WERI-Rb-1 (cell line): Measurements from ENCODE around the gene MTHFD2L.

Experiments
- DNase-seq: peaks from one replicate; pipeline ENCODE4 v3.0.0-alpha.2; 2020
- H3K27ac ChIP-seq: fragments of 250-450 bp; sonication (Bioruptor Pico); 2 replicates; pipeline ENCODE4 v1.5.1; 2020; ENCODE audit warnings: mild to moderate bottlenecking, moderate library complexity
- H3K27me3 ChIP-seq: fragments of 250-450 bp; sonication (Bioruptor Pico); 2 replicates; pipeline ENCODE4 v1.5.1; 2021; ENCODE audit warnings: mild to moderate bottlenecking, low read depth, moderate library complexity; ENCODE audit not compliant: insufficient read depth, severe bottlenecking
- H3K36me3 ChIP-seq: fragments of 250-450 bp; sonication (Bioruptor Pico); 2 replicates; pipeline ENCODE4 v1.5.1; 2020; ENCODE audit warnings: mild to moderate bottlenecking, moderate library complexity
- H3K4me3 ChIP-seq: 2 replicates; pipeline ENCODE4 v1.5.1; 2011; ENCODE audit warnings: low read depth, mild to moderate bottlenecking, control low read depth, low read length
- H3K9me3 ChIP-seq: fragments of 250-450 bp; sonication (Bioruptor Pico); 2 replicates; pipeline ENCODE4 v1.5.1; 2021; ENCODE audit warnings: mild to moderate bottlenecking, moderate library complexity; ENCODE audit not compliant: severe bottlenecking
- TF ChIP-seq, protein P1 (sequence below): IDR thresholded peaks from 2 replicates; pipeline ENCODE4 v1.5.1; 2011; ENCODE audit warnings: low read depth, mild to moderate bottlenecking, control low read depth, inconsistent platforms, low read length

Gene MTHFD2L

DNA sequence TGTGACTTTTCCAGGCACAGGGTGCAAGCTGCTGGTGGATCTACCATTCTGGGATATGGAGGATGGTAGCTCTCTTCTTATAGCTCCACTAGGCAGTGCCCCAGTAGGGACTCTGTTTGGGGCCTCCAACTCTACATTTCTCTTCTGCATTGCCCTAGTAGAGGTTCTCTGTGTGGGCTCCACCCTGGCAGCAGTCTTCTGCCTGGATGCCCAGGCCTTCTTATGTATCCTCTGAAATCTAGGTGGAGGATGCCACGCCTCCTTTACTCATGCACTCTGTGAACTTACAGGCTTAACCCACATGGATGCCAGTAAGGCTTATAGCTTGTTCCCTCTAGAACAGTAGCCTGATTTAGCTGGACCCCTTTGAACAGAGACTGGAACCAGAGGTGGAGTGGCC is 186.1 kb downstream of the MTHFD2L start:
- no peaks in the 10 kb centered on the region for H3K27me3 ChIP-seq
- TF ChIP-seq, protein P1, sequence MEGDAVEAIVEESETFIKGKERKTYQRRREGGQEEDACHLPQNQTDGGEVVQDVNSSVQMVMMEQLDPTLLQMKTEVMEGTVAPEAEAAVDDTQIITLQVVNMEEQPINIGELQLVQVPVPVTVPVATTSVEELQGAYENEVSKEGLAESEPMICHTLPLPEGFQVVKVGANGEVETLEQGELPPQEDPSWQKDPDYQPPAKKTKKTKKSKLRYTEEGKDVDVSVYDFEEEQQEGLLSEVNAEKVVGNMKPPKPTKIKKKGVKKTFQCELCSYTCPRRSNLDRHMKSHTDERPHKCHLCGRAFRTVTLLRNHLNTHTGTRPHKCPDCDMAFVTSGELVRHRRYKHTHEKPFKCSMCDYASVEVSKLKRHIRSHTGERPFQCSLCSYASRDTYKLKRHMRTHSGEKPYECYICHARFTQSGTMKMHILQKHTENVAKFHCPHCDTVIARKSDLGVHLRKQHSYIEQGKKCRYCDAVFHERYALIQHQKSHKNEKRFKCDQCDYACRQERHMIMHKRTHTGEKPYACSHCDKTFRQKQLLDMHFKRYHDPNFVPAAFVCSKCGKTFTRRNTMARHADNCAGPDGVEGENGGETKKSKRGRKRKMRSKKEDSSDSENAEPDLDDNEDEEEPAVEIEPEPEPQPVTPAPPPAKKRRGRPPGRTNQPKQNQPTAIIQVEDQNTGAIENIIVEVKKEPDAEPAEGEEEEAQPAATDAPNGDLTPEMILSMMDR = no peak
- H3K36me3 ChIP-seq = no peaks in the 10 kb centered on the region
- H3K9me3 ChIP-seq = no peaks in the 10 kb centered on the region
- no peak for DNase-seq
- H3K27ac ChIP-seq = no peak overlapping the region
- no peak overlapping the region for H3K4me3 ChIP-seq
